OCI-LY7 (cell line): ENCODE data around the gene SFI1.

Experiments
- CTCF ChIP-seq: fragments of 200-600 bp; sonication (generic); conservative IDR thresholded peaks from 2 replicates; pipeline ENCODE4 v1.5.1; 2014; ENCODE audit warnings: mild to moderate bottlenecking, antibody characterized with exemption, low read length, moderate library complexity, mixed read lengths
- EZH2phosphoT487 ChIP-seq: fragments of 200-600 bp; sonication (generic); IDR thresholded peaks from 2 replicates; pipeline ENCODE4 v1.6.1; 2018; ENCODE audit warnings: low read depth, borderline replicate concordance, mild to moderate bottlenecking, mixed run types, antibody characterized with exemption, low read length, moderate library complexity, mixed read lengths

- no peak for TF ChIP-seq CTCF
- no peak for TF ChIP-seq EZH2phosphoT487
Measured at GRCh38 chr22:31615940-31616314, 119.6 kb downstream of the SFI1 start.
